Measurements from ENCODE around the gene FXYD6. TPM values are rescaled to one million over a fixed set of nuclear protein-coding genes. Genes with fewer than 3 reads are reported as not detected.

The FXYD6 gene
- total RNA-seq, 1 donor: 1.3 TPM

- no peak for DNase-seq (ENCODE audit: low read depth)
- TF ChIP-seq CTCF (IDR thresholded peaks at IDR 0.05; ENCODE audit: insufficient read depth, low read length): no peak
- H3K4me3 ChIP-seq (ENCODE audit: low read depth, low read length): no peak overlapping the region
Measured at GRCh38 chr11:117831661-117832415, 44.6 kb downstream of the FXYD6 start.

- H3K4me3 ChIP-seq (ENCODE audit: low read depth, low read length): no peak overlapping the region
- no peak for TF ChIP-seq CTCF (IDR thresholded peaks at IDR 0.05; ENCODE audit: insufficient read depth, low read length)
- no peak for DNase-seq (ENCODE audit: low read depth)
Measured at GRCh38 chr11:117830674-117831351, 45.6 kb downstream of the FXYD6 start.

- H3K4me3 ChIP-seq (ENCODE audit: low read depth, low read length): no peak overlapping the region
- no peak for TF ChIP-seq CTCF (IDR thresholded peaks at IDR 0.05; ENCODE audit: insufficient read depth, low read length)
- DNase-seq (ENCODE audit: low read depth): no peak
Measured at GRCh38 chr11:117830072-117830471, 46.4 kb downstream of the FXYD6 start.

- no peak for DNase-seq (ENCODE audit: low read depth)
- no peak for TF ChIP-seq CTCF (IDR thresholded peaks at IDR 0.05; ENCODE audit: insufficient read depth, low read length)
- no peak overlapping the region for H3K4me3 ChIP-seq (ENCODE audit: low read depth, low read length)
Measured at GRCh38 chr11:117829369-117829725, 47.1 kb downstream of the FXYD6 start.

GRCh38 chr11:117828611-117829368, 47.7 kb downstream of the FXYD6 start:
- TF ChIP-seq CTCF (IDR thresholded peaks at IDR 0.05; ENCODE audit: insufficient read depth, low read length): no peak
- no peak overlapping the region for H3K4me3 ChIP-seq (ENCODE audit: low read depth, low read length)
- peak; percentile 23 for DNase-seq (ENCODE audit: low read depth)

DNA sequence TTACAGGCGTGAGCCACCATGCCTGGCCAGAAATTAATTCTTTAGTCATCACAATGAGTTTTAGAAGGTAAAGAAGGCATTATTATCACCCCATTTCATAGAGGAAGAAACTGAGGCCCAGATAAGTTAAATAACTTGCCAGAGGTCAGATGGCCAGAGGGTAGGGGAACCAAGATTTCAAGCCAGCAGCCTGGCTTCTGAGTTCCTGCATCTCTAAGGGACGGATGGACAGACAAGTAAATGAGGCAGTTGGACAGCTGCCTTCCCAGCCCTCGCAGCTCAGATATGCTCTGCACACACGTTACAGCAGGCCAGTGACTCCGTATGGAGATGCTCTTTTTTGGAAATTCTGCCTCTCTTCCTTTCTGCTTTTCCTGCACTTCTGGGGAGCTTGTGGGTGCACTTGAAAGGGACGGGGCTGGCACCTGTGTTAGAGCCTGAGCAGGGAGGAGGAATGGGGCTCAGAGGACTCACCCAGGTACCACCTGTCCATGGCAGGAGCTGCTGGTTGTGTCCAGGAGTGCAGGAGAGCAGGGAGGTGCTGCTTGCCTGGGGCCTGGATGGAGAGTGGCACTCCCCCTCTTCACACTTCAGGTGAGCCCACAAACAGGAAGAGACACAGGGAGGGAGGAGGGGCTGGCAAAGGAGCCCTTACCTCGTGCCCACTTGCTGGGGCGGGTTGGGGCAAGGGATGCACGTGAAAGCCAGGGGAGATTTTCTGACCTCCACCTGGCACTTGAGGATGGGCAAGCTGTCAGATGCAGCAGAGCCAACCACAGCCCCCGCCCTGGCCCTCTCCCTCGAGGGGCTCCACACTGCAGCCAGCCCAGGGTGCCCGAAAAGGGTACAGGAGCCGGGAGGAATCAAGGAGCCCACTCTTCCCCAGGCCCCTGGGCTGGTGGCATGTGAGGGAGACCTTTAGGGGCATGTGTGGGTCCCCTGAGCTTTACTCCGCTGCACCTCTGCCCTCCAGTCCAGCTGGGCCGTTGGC, 48.6 kb downstream of the FXYD6 start:
- no peak for DNase-seq (ENCODE audit: low read depth)
- TF ChIP-seq CTCF (IDR thresholded peaks at IDR 0.05; ENCODE audit: insufficient read depth, low read length): no peak
- H3K4me3 ChIP-seq (ENCODE audit: low read depth, low read length): no peak overlapping the region
